Left ventricle myocardium inferior (tissue), 1 donor: ENCODE measurements around the gene SOWAHA. TPM values are rescaled to one million over a fixed set of nuclear protein-coding genes. Genes with fewer than 3 reads are reported as not detected.

Source experiments
- DNase-seq: peaks from one replicate; pipeline ENCODE4 v3.0.0-alpha.2; 2020
- H3K27ac ChIP-seq: fragments of 200-600 bp; replicated peaks from 2 replicates; pipeline ENCODE4 v1.8.0; 2021
- H3K27me3 ChIP-seq: fragments of 200-600 bp; 2 replicates; pipeline ENCODE4 v1.8.0; 2021; ENCODE audit warnings: low read depth
- H3K36me3 ChIP-seq: fragments of 200-600 bp; 2 replicates; pipeline ENCODE4 v1.8.0; 2021
- H3K4me1 ChIP-seq: fragments of 200-600 bp; 2 replicates; pipeline ENCODE4 v1.8.0; 2021
- H3K4me3 ChIP-seq: fragments of 200-600 bp; 2 replicates; pipeline ENCODE4 v1.8.0; 2021; ENCODE audit warnings: mild to moderate bottlenecking, moderate library complexity
- H3K9me3 ChIP-seq: fragments of 200-600 bp; replicated peaks from 2 replicates; pipeline ENCODE4 v1.8.0; 2021
- intact Hi-C: fragments of 100-400 bp; cut with micrococcal nuclease; formaldehyde crosslinking; loops from one replicate; pipeline ENCODE4 v1.11.0; 2022
- total RNA-seq: library from RNA; stranded (reverse); fragmentation: NEBNext Ultra II Directional; extraction: Animal tissue kit (Norgen Biotek cat#: 25700); gene quantifications from one replicate; pipeline ENCODE4 v1.2.1, GENCODE V29; 2021
- TF ChIP-seq, protein P1 (sequence below): fragments of 200-600 bp; IDR thresholded peaks from 2 replicates; pipeline ENCODE4 v1.8.0; 2021; ENCODE audit warnings: antibody characterized with exemption, mild to moderate bottlenecking, borderline replicate concordance
- donor health status: DM: no; HTN: yes; CAD: no; lungs with severe emphysema.

SOWAHA gene
- total RNA-seq, 1 donor from 2014 or later, result not detected

DNA sequence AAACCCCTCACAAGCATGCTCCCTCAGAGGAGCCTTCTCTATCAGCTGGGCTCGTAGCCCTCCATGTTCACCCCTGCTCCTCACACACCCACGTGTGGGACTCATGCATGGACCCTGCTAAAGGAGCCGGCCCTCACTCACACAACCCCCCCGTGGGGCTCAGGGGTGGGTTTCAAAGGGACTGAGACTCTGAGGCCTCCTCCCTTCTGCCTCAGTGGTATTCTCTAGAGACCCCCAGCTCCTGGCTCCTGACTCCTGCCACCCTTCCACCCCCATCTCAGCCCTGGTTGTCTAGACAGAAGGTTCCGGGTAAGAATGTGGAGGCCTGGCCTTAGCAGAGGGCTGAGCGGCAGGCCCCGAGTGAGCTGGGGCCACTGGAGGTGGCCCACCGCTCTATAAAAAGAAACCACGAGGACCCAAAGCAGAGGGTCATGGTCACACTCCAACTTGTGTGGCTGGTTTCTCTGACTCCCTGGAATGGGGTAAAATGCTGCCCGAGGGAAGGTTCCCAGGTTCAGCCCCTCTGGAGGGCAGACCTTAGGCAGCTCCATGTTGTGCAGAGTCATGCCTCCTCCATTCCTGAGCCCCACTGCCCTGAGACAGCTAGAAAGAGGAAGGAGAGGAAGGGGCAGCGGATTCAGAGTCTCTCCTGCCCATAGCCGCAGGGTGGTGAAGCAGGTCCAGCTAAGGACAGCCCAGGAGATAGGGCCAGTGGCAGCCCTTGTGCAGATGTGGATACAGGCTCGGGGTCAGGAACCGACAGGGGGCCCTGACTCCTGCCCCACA lies 46.9 kb upstream of the SOWAHA start:
- intact Hi-C loops, result no loop called here
- H3K4me3 ChIP-seq, result no peak overlapping the region
- TF ChIP-seq, protein P1, sequence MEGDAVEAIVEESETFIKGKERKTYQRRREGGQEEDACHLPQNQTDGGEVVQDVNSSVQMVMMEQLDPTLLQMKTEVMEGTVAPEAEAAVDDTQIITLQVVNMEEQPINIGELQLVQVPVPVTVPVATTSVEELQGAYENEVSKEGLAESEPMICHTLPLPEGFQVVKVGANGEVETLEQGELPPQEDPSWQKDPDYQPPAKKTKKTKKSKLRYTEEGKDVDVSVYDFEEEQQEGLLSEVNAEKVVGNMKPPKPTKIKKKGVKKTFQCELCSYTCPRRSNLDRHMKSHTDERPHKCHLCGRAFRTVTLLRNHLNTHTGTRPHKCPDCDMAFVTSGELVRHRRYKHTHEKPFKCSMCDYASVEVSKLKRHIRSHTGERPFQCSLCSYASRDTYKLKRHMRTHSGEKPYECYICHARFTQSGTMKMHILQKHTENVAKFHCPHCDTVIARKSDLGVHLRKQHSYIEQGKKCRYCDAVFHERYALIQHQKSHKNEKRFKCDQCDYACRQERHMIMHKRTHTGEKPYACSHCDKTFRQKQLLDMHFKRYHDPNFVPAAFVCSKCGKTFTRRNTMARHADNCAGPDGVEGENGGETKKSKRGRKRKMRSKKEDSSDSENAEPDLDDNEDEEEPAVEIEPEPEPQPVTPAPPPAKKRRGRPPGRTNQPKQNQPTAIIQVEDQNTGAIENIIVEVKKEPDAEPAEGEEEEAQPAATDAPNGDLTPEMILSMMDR, result no peak
- no peaks in the 10 kb centered on the region for H3K9me3 ChIP-seq
- H3K27me3 ChIP-seq, result no peaks in the 10 kb centered on the region
- peak overlapping the region; percentile 4 for H3K27ac ChIP-seq
- H3K4me1 ChIP-seq, result peaks cover 57% of the 10 kb centered on the region
- H3K36me3 ChIP-seq, result peaks cover 41% of the 10 kb centered on the region
- DNase-seq, result no peak

DNA sequence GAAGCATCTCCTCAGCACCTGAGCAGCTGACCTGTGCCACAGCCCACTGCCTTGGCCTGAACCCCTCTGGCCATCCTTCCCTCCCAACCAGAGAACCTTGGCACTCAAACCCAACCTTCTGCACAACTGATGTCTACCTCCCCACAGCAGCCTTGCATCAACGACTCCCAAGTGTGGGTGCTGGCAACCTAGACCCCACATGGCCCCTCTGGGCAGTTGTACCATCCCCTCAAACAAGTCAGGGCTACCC lies 46.4 kb upstream of the SOWAHA start:
- no peak for DNase-seq
- H3K27ac ChIP-seq, result no peak overlapping the region
- H3K9me3 ChIP-seq, result no peaks in the 10 kb centered on the region
- H3K4me1 ChIP-seq, result peaks cover 62% of the 10 kb centered on the region
- no peaks in the 10 kb centered on the region for H3K27me3 ChIP-seq
- no peak overlapping the region for H3K4me3 ChIP-seq
- intact Hi-C loops, result no loop called here
- TF ChIP-seq, protein P1, result no peak
- peaks cover 36% of the 10 kb centered on the region for H3K36me3 ChIP-seq

DNA sequence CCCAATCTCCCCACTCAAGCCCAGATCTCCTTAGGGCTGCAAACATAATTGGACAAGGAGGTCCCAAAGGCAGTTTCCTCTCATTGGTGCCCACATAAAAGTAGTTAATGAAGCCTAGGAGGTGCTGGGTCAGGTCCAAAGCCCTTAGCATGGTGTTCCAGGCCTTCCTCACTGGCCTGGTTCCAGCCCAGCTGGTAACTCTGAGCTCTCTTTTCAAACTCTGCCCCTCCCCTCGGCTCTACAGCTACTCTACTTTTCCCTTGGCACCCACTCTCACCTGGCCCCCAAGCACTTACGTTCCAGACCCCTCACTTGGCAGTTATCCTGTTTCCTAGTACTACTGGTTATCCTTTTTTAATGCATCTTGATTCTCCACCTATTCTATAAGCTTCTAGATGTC lies 46.0 kb upstream of the SOWAHA start:
- Histone ChIP-seq H3K36me3 (peaks cover 32% of the 10 kb centered on the region), H3K4me3 (no peak overlapping the region), H3K27ac (peak overlapping the region; percentile 41), H3K4me1 (peaks cover 66% of the 10 kb centered on the region), H3K9me3 (no peaks in the 10 kb centered on the region), H3K27me3 (no peaks in the 10 kb centered on the region)
- TF ChIP-seq, protein P1, result no peak
- intact Hi-C loops, result no loop called here
- no peak for DNase-seq

DNA sequence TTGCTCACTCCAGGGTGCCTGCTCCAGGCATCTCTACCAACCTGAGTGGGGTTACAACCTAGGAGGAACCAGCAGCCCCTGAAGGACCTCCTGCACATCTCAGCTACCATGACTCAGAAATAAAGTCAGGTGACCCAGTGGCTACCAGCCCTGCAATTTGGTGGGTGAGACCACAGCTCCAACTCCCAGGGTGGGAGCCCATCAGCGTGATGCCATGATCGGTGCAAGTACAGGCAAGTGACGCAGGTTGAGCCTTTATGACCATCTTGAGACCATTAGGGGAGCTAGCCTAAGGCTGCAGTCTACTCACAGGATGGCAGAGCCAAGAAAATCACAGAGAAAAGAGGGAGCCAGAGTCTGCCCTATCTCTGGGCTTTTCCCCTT lies 44.6 kb upstream of the SOWAHA start:
- no peak overlapping the region for H3K4me3 ChIP-seq
- no peak for DNase-seq
- intact Hi-C loops, result no loop called here
- TF ChIP-seq, protein P1, result no peak
- H3K27ac ChIP-seq, result peak overlapping the region; percentile 36
- H3K27me3 ChIP-seq, result no peaks in the 10 kb centered on the region
- no peaks in the 10 kb centered on the region for H3K9me3 ChIP-seq
- peaks cover 19% of the 10 kb centered on the region for H3K36me3 ChIP-seq
- H3K4me1 ChIP-seq, result peaks cover 79% of the 10 kb centered on the region

DNA sequence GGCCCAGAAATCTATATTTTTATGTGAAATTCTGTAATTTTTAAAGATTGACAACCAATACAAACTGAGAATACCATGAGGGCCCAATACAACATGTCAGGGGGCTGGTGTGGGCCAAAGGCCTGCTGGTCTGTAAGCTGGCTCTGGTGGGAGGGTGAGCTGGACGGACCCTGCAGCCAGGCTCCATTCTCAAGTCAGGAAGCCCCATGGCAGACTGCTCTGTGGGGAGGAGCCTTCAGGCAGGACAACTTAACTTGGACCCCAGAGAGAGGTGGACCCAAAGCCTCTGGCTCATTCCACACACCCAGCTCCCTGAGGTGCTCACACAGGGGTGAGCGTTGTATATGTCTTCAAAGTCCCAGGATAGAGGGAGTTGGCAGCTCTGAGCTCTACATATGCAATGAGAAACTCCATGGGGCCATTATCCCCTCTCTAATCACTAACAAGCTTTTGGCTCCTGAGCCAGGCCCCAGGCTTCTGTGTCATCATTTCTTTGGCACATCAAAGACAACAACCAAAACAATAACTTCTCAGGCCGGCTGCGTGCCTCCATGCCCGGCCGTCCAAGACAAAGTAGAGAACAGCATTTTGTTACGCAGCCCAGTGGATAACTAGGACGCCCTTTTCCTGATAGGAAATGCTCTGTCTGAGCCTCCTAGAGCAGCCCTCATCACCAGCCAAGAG lies 42.5 kb upstream of the SOWAHA start:
- Histone ChIP-seq H3K27ac (peak overlapping the region; percentile 90), H3K4me1 (peaks cover 96% of the 10 kb centered on the region), H3K36me3 (no peaks in the 10 kb centered on the region), H3K27me3 (no peaks in the 10 kb centered on the region), H3K9me3 (no peaks in the 10 kb centered on the region), H3K4me3 (peak overlapping the region; percentile 21)
- DNase-seq, result no peak
- intact Hi-C loops, result no loop called here
- TF ChIP-seq, protein P1, result no peak
